SK-N-SH treated with all-trans-retinoic acid at 6 μM for 48 hours (cell line): Measurements from ENCODE around the gene RPP38.

ENCODE experiments used
- ATAC-seq: fragments of 200-7000 bp; cut with Tn5 transposase; 3 replicates; pipeline ENCODE4 v1.9.1; 2020; ENCODE audit warnings: mild to moderate bottlenecking, moderate library complexity
- ARNTL ChIP-seq: fragments of 450-650 bp; formaldehyde crosslinking; IDR thresholded peaks from 2 replicates; pipeline ENCODE4 v1.5.0; 2020; ENCODE audit warnings: low read depth, mild to moderate bottlenecking, moderate library complexity, borderline replicate concordance
- BACH2 ChIP-seq: fragments of 250-450 bp; sonication (Bioruptor Pico); IDR thresholded peaks from 2 replicates; pipeline ENCODE4 v1.9.0; 2021; ENCODE audit warnings: mild to moderate bottlenecking, borderline replicate concordance
- CSDC2 ChIP-seq: fragments of 250-450 bp; sonication (Bioruptor Pico); IDR thresholded peaks from 2 replicates; pipeline ENCODE4 v1.5.0; 2020; ENCODE audit warnings: mild to moderate bottlenecking, moderate library complexity
- ESRRG ChIP-seq: fragments of 250-450 bp; sonication (Bioruptor Pico); IDR thresholded peaks from 2 replicates; pipeline ENCODE4 v1.6.1; 2021; ENCODE audit warnings: mild to moderate bottlenecking
- GLIS3 ChIP-seq: fragments of 250-450 bp; sonication (Bioruptor Pico); IDR thresholded peaks from 2 replicates; pipeline ENCODE4 v1.5.0; 2020; ENCODE audit warnings: mild to moderate bottlenecking, moderate library complexity
- OSR1 ChIP-seq: fragments of 250-450 bp; sonication (Bioruptor Pico); IDR thresholded peaks from 2 replicates; pipeline ENCODE4 v1.8.0; 2022; ENCODE audit warnings: moderate library complexity, mild to moderate bottlenecking, inconsistent platforms
- PPARA ChIP-seq: fragments of 250-450 bp; sonication (Bioruptor Pico); IDR thresholded peaks from 2 replicates; pipeline ENCODE4 v1.5.0; 2020; ENCODE audit warnings: mild to moderate bottlenecking, borderline replicate concordance
- RARB ChIP-seq: fragments of 250-450 bp; sonication (Bioruptor Pico); IDR thresholded peaks from 2 replicates; pipeline ENCODE4 v1.8.0; 2021; ENCODE audit warnings: mild to moderate bottlenecking, moderate library complexity
- SNAI2 ChIP-seq: fragments of 250-450 bp; sonication (Bioruptor Pico); IDR thresholded peaks from 2 replicates; pipeline ENCODE4 v1.5.0; 2020; ENCODE audit warnings: mild to moderate bottlenecking, moderate library complexity
- TCF4 ChIP-seq: fragments of 250-450 bp; sonication (Bioruptor Pico); IDR thresholded peaks from 2 replicates; pipeline ENCODE4 v1.8.0; 2021; ENCODE audit warnings: mild to moderate bottlenecking, moderate library complexity, borderline replicate concordance
- TOX ChIP-seq: fragments of 250-450 bp; sonication (Bioruptor Pico); IDR thresholded peaks from 2 replicates; pipeline ENCODE4 v1.8.0; 2021; ENCODE audit warnings: mild to moderate bottlenecking, moderate library complexity, borderline replicate concordance
- ZC3H10 ChIP-seq: fragments of 250-450 bp; sonication (Bioruptor Pico); IDR thresholded peaks from 2 replicates; pipeline ENCODE4 v1.5.1; 2021; ENCODE audit warnings: mild to moderate bottlenecking, moderate library complexity
- ZFP3 ChIP-seq: fragments of 250-450 bp; sonication (Bioruptor Pico); IDR thresholded peaks from 2 replicates; pipeline ENCODE4 v1.5.0; 2020; ENCODE audit warnings: mild to moderate bottlenecking, moderate library complexity
- ZFP30 ChIP-seq: fragments of 450-650 bp; formaldehyde crosslinking; IDR thresholded peaks from 2 replicates; pipeline ENCODE4 v1.5.0; 2022; ENCODE audit warnings: mild to moderate bottlenecking, moderate library complexity
- ZNF565 ChIP-seq: fragments of 450-650 bp; formaldehyde crosslinking; conservative IDR thresholded peaks from 2 replicates; pipeline ENCODE4 v1.5.0; 2020; ENCODE audit warnings: low read depth, mild to moderate bottlenecking, moderate library complexity
- ZNF70 ChIP-seq: fragments of 450-650 bp; formaldehyde crosslinking; IDR thresholded peaks from 2 replicates; pipeline ENCODE4 v1.5.0; 2020; ENCODE audit warnings: mild to moderate bottlenecking, moderate library complexity
- TF ChIP-seq, protein P1 (sequence below): fragments of 250-450 bp; sonication (Bioruptor Pico); IDR thresholded peaks from 2 replicates; pipeline ENCODE4 v1.8.0; 2020; ENCODE audit warnings: mild to moderate bottlenecking, moderate library complexity, borderline replicate concordance
- TF ChIP-seq, protein P2 (sequence below): fragments of 250-450 bp; sonication (Bioruptor Pico); IDR thresholded peaks from 2 replicates; pipeline ENCODE4 v1.8.0; 2021; ENCODE audit warnings: low read depth, mild to moderate bottlenecking, moderate library complexity, borderline replicate concordance
- TF ChIP-seq, protein P3 (sequence below): fragments of 250-450 bp; sonication (Bioruptor Pico); IDR thresholded peaks from 2 replicates; pipeline ENCODE4 v1.5.1; 2021; ENCODE audit warnings: mild to moderate bottlenecking, moderate library complexity
- TF ChIP-seq, protein P4 (sequence below): fragments of 250-450 bp; sonication (Bioruptor Pico); IDR thresholded peaks from 2 replicates; pipeline ENCODE4 v1.5.0; 2020; ENCODE audit warnings: mild to moderate bottlenecking, moderate library complexity

Gene RPP38

DNA sequence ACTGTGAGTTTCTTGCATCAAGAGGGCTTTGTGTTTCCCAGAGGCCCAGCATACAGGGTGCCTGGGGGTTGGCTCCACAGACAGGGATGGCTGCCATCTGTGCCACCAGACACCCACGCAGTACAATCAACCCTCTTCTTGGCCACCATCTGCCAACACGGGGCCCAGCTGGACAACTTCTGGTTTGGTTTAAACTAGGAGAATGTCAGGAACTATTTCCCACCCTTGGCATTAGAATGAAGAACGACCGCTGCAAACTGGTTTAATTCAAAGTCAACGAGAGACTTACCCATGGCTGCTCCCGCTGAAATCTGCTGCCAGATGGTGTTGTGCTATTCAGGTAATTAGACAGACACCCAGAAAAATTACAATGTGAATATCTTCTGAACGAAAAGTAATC lies 43.5 kb downstream of the RPP38 start:
- no peak for ATAC-seq
- no peak for TF ChIP-seq ZFP30 (CRISPR knock-in tag)
- TF ChIP-seq RARB (CRISPR knock-in tag): no peak
- TF ChIP-seq, protein P1, sequence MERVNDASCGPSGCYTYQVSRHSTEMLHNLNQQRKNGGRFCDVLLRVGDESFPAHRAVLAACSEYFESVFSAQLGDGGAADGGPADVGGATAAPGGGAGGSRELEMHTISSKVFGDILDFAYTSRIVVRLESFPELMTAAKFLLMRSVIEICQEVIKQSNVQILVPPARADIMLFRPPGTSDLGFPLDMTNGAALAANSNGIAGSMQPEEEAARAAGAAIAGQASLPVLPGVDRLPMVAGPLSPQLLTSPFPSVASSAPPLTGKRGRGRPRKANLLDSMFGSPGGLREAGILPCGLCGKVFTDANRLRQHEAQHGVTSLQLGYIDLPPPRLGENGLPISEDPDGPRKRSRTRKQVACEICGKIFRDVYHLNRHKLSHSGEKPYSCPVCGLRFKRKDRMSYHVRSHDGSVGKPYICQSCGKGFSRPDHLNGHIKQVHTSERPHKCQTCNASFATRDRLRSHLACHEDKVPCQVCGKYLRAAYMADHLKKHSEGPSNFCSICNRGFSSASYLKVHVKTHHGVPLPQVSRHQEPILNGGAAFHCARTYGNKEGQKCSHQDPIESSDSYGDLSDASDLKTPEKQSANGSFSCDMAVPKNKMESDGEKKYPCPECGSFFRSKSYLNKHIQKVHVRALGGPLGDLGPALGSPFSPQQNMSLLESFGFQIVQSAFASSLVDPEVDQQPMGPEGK (CRISPR knock-in tag): no peak
- no peak for TF ChIP-seq GLIS3 (CRISPR knock-in tag)
- no peak for TF ChIP-seq SNAI2
- no peak for TF ChIP-seq ZFP3
- no peak for TF ChIP-seq ZNF565 (CRISPR knock-in tag)
- TF ChIP-seq, protein P2, sequence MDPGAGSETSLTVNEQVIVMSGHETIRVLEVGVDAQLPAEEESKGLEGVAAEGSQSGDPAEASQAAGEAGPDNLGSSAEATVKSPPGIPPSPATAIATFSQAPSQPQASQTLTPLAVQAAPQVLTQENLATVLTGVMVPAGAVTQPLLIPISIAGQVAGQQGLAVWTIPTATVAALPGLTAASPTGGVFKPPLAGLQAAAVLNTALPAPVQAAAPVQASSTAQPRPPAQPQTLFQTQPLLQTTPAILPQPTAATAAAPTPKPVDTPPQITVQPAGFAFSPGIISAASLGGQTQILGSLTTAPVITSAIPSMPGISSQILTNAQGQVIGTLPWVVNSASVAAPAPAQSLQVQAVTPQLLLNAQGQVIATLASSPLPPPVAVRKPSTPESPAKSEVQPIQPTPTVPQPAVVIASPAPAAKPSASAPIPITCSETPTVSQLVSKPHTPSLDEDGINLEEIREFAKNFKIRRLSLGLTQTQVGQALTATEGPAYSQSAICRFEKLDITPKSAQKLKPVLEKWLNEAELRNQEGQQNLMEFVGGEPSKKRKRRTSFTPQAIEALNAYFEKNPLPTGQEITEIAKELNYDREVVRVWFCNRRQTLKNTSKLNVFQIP (CRISPR knock-in tag): no peak
- TF ChIP-seq TCF4 (CRISPR knock-in tag): no peak
- TF ChIP-seq, all 23 proteins: peak for 0

DNA sequence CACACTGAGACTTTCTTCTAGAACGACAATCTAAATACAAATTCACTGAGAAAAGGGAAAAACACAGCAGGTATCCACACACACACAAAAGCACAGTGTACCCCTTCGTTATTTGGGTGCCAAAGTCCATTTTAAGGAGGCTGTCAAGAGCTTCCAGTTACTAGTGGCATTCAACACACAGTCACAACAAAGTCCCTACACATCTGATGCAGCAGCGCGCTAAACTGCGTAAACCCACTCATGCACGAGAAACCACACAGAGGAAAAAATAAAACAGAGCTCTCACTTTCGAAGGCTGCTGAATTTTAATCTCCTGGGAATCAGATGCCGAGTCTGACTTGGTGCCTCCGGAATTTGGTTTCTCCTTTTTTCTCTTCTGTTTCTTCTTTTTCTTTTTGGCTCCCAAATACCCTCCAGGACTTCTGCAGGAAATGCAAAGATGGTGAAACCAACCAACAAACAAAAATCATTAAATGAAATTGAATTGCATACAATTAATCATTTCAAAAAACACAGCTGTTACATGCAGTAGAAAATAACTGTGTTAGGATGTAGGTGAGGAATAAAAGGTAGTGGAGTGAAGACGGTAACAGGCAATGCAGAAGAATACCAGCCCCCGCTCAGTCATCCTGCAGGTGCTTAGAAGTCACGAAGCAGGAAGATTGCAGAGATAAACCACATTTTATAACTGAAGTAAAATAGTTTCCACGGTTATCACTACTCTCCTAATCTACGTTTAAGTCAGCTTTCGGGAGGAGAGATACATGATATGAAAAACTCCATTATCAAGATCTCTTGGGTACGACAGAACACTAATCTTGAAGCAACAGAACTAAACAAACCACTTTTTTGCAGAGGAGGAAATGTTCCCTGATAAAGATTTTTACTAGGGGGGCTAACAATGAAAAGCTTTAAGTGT lies 44.2 kb downstream of the RPP38 start:
- no peak for ATAC-seq
- TF ChIP-seq CSDC2 (CRISPR knock-in tag): no peak
- no peak for TF ChIP-seq GLIS3 (CRISPR knock-in tag)
- no peak for TF ChIP-seq ZNF70 (CRISPR knock-in tag)
- TF ChIP-seq PPARA (CRISPR knock-in tag): no peak
- no peak for TF ChIP-seq ZFP3
- TF ChIP-seq RARB (CRISPR knock-in tag): no peak
- no peak for TF ChIP-seq ZFP30 (CRISPR knock-in tag)
- TF ChIP-seq, protein P1 (CRISPR knock-in tag): no peak
- TF ChIP-seq TOX (CRISPR knock-in tag): no peak
- TF ChIP-seq TCF4 (CRISPR knock-in tag): no peak

DNA sequence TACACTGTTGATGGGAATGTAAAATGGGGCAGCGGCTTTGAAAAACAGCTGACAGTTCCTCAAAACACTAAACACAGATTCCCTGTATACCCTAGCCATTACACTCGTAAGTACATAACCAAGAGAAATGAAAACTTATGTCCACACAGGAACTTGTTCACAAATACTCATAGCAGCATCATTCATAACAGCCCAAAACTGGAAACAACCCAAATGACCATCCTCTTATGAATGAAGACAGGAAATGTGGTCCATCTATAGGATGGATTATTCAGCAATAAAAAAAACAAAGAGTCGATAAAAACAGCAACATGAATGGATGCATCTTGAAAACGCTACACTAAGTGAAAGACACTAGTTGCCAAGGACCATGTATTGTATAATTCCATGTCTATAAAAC lies 47.6 kb downstream of the RPP38 start:
- TF ChIP-seq ESRRG (CRISPR knock-in tag): no peak
- no peak for TF ChIP-seq ZNF70 (CRISPR knock-in tag)
- no peak for TF ChIP-seq ZC3H10 (CRISPR knock-in tag)
- no peak for TF ChIP-seq SNAI2
- TF ChIP-seq ARNTL (CRISPR knock-in tag): no peak
- TF ChIP-seq, protein P3, sequence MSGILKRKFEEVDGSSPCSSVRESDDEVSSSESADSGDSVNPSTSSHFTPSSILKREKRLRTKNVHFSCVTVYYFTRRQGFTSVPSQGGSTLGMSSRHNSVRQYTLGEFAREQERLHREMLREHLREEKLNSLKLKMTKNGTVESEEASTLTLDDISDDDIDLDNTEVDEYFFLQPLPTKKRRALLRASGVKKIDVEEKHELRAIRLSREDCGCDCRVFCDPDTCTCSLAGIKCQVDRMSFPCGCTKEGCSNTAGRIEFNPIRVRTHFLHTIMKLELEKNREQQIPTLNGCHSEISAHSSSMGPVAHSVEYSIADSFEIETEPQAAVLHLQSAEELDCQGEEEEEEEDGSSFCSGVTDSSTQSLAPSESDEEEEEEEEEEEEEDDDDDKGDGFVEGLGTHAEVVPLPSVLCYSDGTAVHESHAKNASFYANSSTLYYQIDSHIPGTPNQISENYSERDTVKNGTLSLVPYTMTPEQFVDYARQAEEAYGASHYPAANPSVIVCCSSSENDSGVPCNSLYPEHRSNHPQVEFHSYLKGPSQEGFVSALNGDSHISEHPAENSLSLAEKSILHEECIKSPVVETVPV: no peak
- TF ChIP-seq, protein P2 (CRISPR knock-in tag): no peak
- no peak for TF ChIP-seq BACH2 (CRISPR knock-in tag)
- TF ChIP-seq CSDC2 (CRISPR knock-in tag): no peak
- no peak for TF ChIP-seq OSR1 (CRISPR knock-in tag)
- TF ChIP-seq, protein P4, sequence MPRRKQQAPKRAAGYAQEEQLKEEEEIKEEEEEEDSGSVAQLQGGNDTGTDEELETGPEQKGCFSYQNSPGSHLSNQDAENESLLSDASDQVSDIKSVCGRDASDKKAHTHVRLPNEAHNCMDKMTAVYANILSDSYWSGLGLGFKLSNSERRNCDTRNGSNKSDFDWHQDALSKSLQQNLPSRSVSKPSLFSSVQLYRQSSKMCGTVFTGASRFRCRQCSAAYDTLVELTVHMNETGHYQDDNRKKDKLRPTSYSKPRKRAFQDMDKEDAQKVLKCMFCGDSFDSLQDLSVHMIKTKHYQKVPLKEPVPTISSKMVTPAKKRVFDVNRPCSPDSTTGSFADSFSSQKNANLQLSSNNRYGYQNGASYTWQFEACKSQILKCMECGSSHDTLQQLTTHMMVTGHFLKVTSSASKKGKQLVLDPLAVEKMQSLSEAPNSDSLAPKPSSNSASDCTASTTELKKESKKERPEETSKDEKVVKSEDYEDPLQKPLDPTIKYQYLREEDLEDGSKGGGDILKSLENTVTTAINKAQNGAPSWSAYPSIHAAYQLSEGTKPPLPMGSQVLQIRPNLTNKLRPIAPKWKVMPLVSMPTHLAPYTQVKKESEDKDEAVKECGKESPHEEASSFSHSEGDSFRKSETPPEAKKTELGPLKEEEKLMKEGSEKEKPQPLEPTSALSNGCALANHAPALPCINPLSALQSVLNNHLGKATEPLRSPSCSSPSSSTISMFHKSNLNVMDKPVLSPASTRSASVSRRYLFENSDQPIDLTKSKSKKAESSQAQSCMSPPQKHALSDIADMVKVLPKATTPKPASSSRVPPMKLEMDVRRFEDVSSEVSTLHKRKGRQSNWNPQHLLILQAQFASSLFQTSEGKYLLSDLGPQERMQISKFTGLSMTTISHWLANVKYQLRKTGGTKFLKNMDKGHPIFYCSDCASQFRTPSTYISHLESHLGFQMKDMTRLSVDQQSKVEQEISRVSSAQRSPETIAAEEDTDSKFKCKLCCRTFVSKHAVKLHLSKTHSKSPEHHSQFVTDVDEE (CRISPR knock-in tag): no peak
- no peak for ATAC-seq
